ENCODE results near the gene OTOS. TPM values are rescaled to one million over a fixed set of nuclear protein-coding genes. Genes with fewer than 3 reads are reported as not detected.

Gene OTOS
- total RNA-seq, 1 donor from 2014 or later, result not detected

- no peak for TF ChIP-seq CTCF (IDR thresholded peaks at IDR 0.05; ENCODE audit: insufficient read depth, low read length, poor library complexity, severe bottlenecking)
- DNase-seq (ENCODE audit: low read depth), result no peak
- Histone ChIP-seq H3K36me3 (ENCODE audit: control insufficient read depth, insufficient read depth, low read length) (no peaks in the 10 kb centered on the region), H3K27me3 (ENCODE audit: control insufficient read depth, insufficient read depth, low read length) (peaks cover 14% of the 10 kb centered on the region), H3K4me3 (ENCODE audit: low read depth, low read length) (no peak overlapping the region)
Observed at GRCh38 chr2:240183875-240184590, 43.6 kb upstream of the OTOS start.

DNA sequence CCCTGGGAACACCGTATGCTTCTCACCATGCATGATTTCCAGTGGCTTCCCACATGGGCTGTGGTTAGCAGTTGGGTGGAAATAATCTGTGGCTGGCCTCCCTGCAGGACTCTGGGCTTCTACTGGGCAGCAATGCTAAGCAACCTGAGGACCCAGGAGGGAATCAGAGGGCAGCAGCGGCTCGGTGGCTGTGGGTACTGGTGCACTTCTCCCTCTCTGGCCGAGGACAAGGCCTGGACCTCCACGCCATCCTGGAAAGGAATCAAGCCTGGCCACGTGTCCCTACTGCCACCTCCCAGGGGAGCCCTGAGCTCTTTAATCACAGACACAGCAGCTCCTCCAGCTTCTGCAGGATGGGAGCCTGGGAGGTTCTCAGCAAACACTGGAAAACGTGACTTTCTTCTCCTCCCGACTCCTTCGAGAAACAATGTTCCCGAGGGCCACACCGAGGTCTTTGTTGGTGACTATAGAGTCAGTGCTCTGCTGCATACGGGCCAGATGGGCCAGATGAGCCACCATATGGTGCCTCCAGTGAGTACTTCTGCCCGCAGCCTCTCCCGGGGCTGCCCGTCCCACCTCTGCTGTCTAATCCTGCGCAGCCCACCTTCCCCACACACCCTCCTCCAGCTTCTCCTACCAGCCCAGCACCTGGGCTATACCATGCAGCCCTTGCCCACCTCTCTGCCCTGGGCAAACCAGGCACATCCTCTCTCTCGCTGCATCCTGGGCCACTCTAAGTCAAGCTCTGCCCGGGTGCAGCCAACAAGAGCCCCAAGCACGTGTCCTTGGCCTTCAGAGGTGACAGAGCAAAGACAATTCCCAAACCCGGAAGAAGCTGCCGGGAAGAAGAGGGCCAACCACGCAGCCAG is 42.8 kb upstream of the OTOS start:
- no peaks in the 10 kb centered on the region for H3K36me3 ChIP-seq (ENCODE audit: control insufficient read depth, insufficient read depth, low read length)
- peaks cover 16% of the 10 kb centered on the region for H3K27me3 ChIP-seq (ENCODE audit: control insufficient read depth, insufficient read depth, low read length)
- TF ChIP-seq CTCF (IDR thresholded peaks at IDR 0.05; ENCODE audit: insufficient read depth, low read length, poor library complexity, severe bottlenecking), result no peak
- no peak overlapping the region for H3K4me3 ChIP-seq (ENCODE audit: low read depth, low read length)
- no peak for DNase-seq (ENCODE audit: low read depth)

DNA sequence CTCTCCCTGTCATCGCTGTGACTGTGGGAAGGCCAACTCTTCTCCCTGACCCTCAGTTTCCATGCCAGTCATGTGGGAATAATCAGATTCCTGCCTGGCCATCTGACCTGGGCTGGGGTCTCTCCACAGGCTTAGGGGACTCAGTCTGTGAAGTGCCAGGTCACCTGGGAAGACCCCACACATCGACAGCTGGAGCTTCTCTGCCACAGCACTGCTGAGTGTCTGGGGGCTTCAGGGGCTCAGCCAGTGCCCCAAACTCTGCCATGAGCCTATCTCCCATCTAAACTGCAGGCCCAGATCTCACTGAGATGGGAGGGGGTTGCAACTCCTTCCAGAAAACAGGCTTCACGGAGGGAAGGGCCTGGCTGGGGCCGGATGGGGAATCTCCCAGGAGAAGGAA is 42.0 kb upstream of the OTOS start:
- no peak for TF ChIP-seq CTCF (IDR thresholded peaks at IDR 0.05; ENCODE audit: insufficient read depth, low read length, poor library complexity, severe bottlenecking)
- DNase-seq (ENCODE audit: low read depth), result no peak
- no peak overlapping the region for H3K4me3 ChIP-seq (ENCODE audit: low read depth, low read length)
- H3K36me3 ChIP-seq (ENCODE audit: control insufficient read depth, insufficient read depth, low read length), result no peaks in the 10 kb centered on the region
- peaks cover 15% of the 10 kb centered on the region for H3K27me3 ChIP-seq (ENCODE audit: control insufficient read depth, insufficient read depth, low read length)

- H3K36me3 ChIP-seq (ENCODE audit: control insufficient read depth, insufficient read depth, low read length), result no peaks in the 10 kb centered on the region
- TF ChIP-seq CTCF (IDR thresholded peaks at IDR 0.05; ENCODE audit: insufficient read depth, low read length, poor library complexity, severe bottlenecking), result no peak
- H3K27me3 ChIP-seq (ENCODE audit: control insufficient read depth, insufficient read depth, low read length), result peaks cover 13% of the 10 kb centered on the region
- H3K4me3 ChIP-seq (ENCODE audit: low read depth, low read length), result no peak overlapping the region
- no peak for DNase-seq (ENCODE audit: low read depth)
Observed at GRCh38 chr2:240182001-240182400, 41.5 kb upstream of the OTOS start.

GRCh38 chr2:240179941-240180666 is 39.6 kb upstream of the OTOS start:
- Histone ChIP-seq H3K4me3 (ENCODE audit: low read depth, low read length) (no peak overlapping the region), H3K27me3 (ENCODE audit: control insufficient read depth, insufficient read depth, low read length) (peaks cover 13% of the 10 kb centered on the region), H3K36me3 (ENCODE audit: control insufficient read depth, insufficient read depth, low read length) (no peaks in the 10 kb centered on the region)
- no peak for DNase-seq (ENCODE audit: low read depth)
- TF ChIP-seq CTCF (IDR thresholded peaks at IDR 0.05; ENCODE audit: insufficient read depth, low read length, poor library complexity, severe bottlenecking), result no peak
